ENCODE measurements around the gene RLBP1.

DNA sequence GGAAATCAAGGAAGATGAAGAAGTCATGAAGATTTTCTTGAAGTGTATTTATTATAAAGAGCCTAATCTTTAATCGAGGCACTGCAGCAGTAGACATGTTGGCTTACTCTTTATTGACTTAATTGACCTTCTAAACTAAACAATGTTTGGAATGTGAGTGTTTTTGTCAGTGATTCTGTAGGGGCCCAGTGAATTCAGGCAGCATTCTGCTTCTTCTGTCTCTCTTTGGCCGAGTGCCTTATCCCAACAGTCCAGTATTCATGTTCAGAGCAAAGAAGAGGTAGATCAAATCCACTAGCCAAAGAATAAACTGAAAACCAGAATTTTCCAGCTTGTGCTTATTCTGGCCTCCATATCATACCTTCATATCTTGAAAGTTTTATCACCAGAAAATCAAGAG lies 55.7 kb downstream of the RLBP1 start:
- TF ChIP-seq, protein P1, sequence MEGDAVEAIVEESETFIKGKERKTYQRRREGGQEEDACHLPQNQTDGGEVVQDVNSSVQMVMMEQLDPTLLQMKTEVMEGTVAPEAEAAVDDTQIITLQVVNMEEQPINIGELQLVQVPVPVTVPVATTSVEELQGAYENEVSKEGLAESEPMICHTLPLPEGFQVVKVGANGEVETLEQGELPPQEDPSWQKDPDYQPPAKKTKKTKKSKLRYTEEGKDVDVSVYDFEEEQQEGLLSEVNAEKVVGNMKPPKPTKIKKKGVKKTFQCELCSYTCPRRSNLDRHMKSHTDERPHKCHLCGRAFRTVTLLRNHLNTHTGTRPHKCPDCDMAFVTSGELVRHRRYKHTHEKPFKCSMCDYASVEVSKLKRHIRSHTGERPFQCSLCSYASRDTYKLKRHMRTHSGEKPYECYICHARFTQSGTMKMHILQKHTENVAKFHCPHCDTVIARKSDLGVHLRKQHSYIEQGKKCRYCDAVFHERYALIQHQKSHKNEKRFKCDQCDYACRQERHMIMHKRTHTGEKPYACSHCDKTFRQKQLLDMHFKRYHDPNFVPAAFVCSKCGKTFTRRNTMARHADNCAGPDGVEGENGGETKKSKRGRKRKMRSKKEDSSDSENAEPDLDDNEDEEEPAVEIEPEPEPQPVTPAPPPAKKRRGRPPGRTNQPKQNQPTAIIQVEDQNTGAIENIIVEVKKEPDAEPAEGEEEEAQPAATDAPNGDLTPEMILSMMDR (IDR thresholded peaks at IDR 0.05) = no peak
- TF ChIP-seq POLR2AphosphoS5 (IDR thresholded peaks at IDR 0.05) = no peak
- no peak for TF ChIP-seq POLR2A (IDR thresholded peaks at IDR 0.05)
- no peak for TF ChIP-seq EP300 (IDR thresholded peaks at IDR 0.05)
